ENCODE results near the gene PRSS56.
A peak's percentile ranks its signal among the peaks of the same experiment; 100 is the strongest.

DNA sequence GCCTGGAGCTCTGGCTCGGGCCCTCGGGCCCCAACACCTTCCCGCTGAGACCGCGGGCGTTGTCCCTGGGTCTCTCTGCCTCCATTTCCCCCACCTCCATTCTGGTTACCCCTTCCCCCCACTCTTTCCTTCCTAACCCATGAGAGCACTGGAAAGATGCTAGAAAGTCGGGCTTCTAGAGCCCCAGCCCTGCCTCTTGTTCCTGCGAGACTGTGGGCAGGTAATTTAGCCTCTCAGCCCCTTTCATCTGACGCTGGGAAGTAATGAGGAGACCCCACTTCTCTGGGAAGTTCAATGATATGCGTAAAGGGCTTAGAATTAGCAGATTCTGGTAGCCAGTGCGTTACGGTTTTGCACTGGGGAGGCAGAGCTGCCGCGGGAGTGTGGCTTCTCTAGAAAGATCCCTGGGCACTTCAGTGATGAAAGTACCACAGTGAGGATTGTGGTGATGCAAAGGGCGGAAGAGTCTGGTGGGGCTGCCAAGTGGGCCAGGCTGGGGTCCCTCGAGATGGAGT is 16.3 kb upstream of the PRSS56 start:
- TF ChIP-seq, protein P1, sequence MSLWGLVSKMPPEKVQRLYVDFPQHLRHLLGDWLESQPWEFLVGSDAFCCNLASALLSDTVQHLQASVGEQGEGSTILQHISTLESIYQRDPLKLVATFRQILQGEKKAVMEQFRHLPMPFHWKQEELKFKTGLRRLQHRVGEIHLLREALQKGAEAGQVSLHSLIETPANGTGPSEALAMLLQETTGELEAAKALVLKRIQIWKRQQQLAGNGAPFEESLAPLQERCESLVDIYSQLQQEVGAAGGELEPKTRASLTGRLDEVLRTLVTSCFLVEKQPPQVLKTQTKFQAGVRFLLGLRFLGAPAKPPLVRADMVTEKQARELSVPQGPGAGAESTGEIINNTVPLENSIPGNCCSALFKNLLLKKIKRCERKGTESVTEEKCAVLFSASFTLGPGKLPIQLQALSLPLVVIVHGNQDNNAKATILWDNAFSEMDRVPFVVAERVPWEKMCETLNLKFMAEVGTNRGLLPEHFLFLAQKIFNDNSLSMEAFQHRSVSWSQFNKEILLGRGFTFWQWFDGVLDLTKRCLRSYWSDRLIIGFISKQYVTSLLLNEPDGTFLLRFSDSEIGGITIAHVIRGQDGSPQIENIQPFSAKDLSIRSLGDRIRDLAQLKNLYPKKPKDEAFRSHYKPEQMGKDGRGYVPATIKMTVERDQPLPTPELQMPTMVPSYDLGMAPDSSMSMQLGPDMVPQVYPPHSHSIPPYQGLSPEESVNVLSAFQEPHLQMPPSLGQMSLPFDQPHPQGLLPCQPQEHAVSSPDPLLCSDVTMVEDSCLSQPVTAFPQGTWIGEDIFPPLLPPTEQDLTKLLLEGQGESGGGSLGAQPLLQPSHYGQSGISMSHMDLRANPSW (CRISPR knock-in tag; IDR thresholded peaks at IDR 0.05; ENCODE audit: borderline replicate concordance): no peak
- TF ChIP-seq MZF1 (CRISPR knock-in tag; IDR thresholded peaks at IDR 0.05; ENCODE audit: borderline replicate concordance): no peak
- TF ChIP-seq, protein P2, sequence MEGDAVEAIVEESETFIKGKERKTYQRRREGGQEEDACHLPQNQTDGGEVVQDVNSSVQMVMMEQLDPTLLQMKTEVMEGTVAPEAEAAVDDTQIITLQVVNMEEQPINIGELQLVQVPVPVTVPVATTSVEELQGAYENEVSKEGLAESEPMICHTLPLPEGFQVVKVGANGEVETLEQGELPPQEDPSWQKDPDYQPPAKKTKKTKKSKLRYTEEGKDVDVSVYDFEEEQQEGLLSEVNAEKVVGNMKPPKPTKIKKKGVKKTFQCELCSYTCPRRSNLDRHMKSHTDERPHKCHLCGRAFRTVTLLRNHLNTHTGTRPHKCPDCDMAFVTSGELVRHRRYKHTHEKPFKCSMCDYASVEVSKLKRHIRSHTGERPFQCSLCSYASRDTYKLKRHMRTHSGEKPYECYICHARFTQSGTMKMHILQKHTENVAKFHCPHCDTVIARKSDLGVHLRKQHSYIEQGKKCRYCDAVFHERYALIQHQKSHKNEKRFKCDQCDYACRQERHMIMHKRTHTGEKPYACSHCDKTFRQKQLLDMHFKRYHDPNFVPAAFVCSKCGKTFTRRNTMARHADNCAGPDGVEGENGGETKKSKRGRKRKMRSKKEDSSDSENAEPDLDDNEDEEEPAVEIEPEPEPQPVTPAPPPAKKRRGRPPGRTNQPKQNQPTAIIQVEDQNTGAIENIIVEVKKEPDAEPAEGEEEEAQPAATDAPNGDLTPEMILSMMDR (CRISPR knock-in tag; IDR thresholded peaks at IDR 0.05): no peak
- peak; percentile 99 for TF ChIP-seq EZH2 (conservative IDR thresholded peaks at IDR 0.05; ENCODE audit: low read depth, low read length)
- TF ChIP-seq ARNT2 (CRISPR knock-in tag; IDR thresholded peaks at IDR 0.05; ENCODE audit: low read depth): no peak
- TF ChIP-seq HDAC6 (IDR thresholded peaks at IDR 0.05; ENCODE audit: low read depth, low read length): no peak
- no peak for TF ChIP-seq ZNF558 (CRISPR knock-in tag; IDR thresholded peaks at IDR 0.05; ENCODE audit: borderline replicate concordance)
- no peak for TF ChIP-seq ZNF614 (CRISPR knock-in tag; IDR thresholded peaks at IDR 0.05; ENCODE audit: borderline replicate concordance)
- no peak for TF ChIP-seq ZNF124 (CRISPR knock-in tag; IDR thresholded peaks at IDR 0.05)
- TF ChIP-seq, protein P3, sequence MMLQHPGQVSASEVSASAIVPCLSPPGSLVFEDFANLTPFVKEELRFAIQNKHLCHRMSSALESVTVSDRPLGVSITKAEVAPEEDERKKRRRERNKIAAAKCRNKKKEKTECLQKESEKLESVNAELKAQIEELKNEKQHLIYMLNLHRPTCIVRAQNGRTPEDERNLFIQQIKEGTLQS (CRISPR knock-in tag; IDR thresholded peaks at IDR 0.05): no peak
- TF ChIP-seq CREB1 (IDR thresholded peaks at IDR 0.05): no peak
- TF ChIP-seq CREB1 (CRISPR knock-in tag; IDR thresholded peaks at IDR 0.05): no peak
- TF ChIP-seq MYNN (CRISPR knock-in tag; IDR thresholded peaks at IDR 0.05; ENCODE audit: low read depth): no peak
- no peak for TF ChIP-seq ZSCAN12 (CRISPR knock-in tag; IDR thresholded peaks at IDR 0.05)
- no peak for TF ChIP-seq ZNF20 (CRISPR knock-in tag; IDR thresholded peaks at IDR 0.05)

Measured in HepG2 (cell line).